OCI-LY1 (cell line): ENCODE results near the gene BICD2.

Source experiments
- H2AFZ ChIP-seq: fragments of 200-600 bp; sonication (generic), shearing (Covaris generic); 2 replicates; pipeline ENCODE4 v1.6.0; 2014; ENCODE audit warnings: antibody characterized with exemption, mild to moderate bottlenecking, low read length
- H3F3A ChIP-seq: fragments of 200-600 bp; sonication (generic), shearing (Covaris generic); 2 replicates; pipeline ENCODE4 v1.6.0; 2014; ENCODE audit warnings: mild to moderate bottlenecking, antibody characterized with exemption, low read length, moderate library complexity; ENCODE audit not compliant: insufficient read depth
- H3K27ac ChIP-seq: fragments of 200-600 bp; sonication (generic); 2 replicates; pipeline ENCODE4 v1.5.1; 2014; ENCODE audit warnings: low read length, mixed run types, mild to moderate bottlenecking, low read depth; ENCODE audit not compliant: poor library complexity, severe bottlenecking
- H3K27me3 ChIP-seq: fragments of 200-600 bp; sonication (generic); 2 replicates; pipeline ENCODE4 v1.6.0; 2014; ENCODE audit warnings: antibody characterized with exemption, mild to moderate bottlenecking, low read length, moderate library complexity; ENCODE audit not compliant: insufficient read depth
- H3K36me3 ChIP-seq: fragments of 200-600 bp; sonication (generic); 2 replicates; pipeline ENCODE4 v1.6.1; 2014; ENCODE audit warnings: mild to moderate bottlenecking, antibody characterized with exemption, low read length, moderate library complexity, mixed read lengths; ENCODE audit not compliant: insufficient read depth
- H3K4me1 ChIP-seq: fragments of 200-600 bp; sonication (generic); 2 replicates; pipeline ENCODE4 v1.5.1; 2014; ENCODE audit warnings: mild to moderate bottlenecking, low read length, moderate library complexity; ENCODE audit not compliant: insufficient read depth, severe bottlenecking
- H3K4me2 ChIP-seq: fragments of 200-600 bp; sonication (generic), shearing (Covaris generic); 2 replicates; pipeline ENCODE4 v1.6.1; 2014; ENCODE audit warnings: low read length
- H3K4me3 ChIP-seq: fragments of 200-600 bp; sonication (generic); 2 replicates; pipeline ENCODE4 v1.5.1; 2014; ENCODE audit warnings: low read length, low read depth, mild to moderate bottlenecking, mixed read lengths; ENCODE audit not compliant: poor library complexity, severe bottlenecking
- H3K79me2 ChIP-seq: fragments of 200-600 bp; shearing (Covaris generic); 2 replicates; pipeline ENCODE4 v1.6.1; 2016; ENCODE audit warnings: mixed run types, low read length, mixed read lengths; ENCODE audit not compliant: insufficient read depth
- H3K9ac ChIP-seq: fragments of 200-600 bp; sonication (generic), shearing (Covaris generic); 2 replicates; pipeline ENCODE4 v1.6.1; 2014; ENCODE audit warnings: mild to moderate bottlenecking, low read length, mixed read lengths
- H3K9me2 ChIP-seq: fragments of 200-600 bp; sonication (generic), shearing (Covaris generic); 2 replicates; pipeline ENCODE4 v1.6.1; 2014; ENCODE audit warnings: low read depth, mild to moderate bottlenecking, low read length, mixed read lengths
- H3K9me3 ChIP-seq: fragments of 200-600 bp; shearing (Covaris generic); 2 replicates; pipeline ENCODE4 v1.6.1; 2014; ENCODE audit warnings: low read length, mixed read lengths
- H4K20me1 ChIP-seq: fragments of 200-600 bp; sonication (generic), shearing (Covaris generic); 2 replicates; pipeline ENCODE4 v1.6.0; 2016; ENCODE audit warnings: mild to moderate bottlenecking, low read length; ENCODE audit not compliant: insufficient read depth
- CTCF ChIP-seq: fragments of 200-600 bp; sonication (generic), shearing (Covaris generic); IDR thresholded peaks from 2 replicates; pipeline ENCODE4 v1.5.1; 2017; ENCODE audit warnings: mild to moderate bottlenecking, antibody characterized with exemption, low read length, moderate library complexity, mixed read lengths
- EZH2 ChIP-seq: fragments of 200-600 bp; sonication (generic), shearing (Covaris generic); IDR thresholded peaks from 2 replicates; pipeline ENCODE4 v1.8.0; 2017; ENCODE audit warnings: borderline replicate concordance, mixed run types, mild to moderate bottlenecking, antibody characterized with exemption, low read length, moderate library complexity, mixed read lengths

Gene BICD2

GRCh38 chr9:92668746-92669526 lies 95.7 kb downstream of the BICD2 start:
- Histone ChIP-seq H3K79me2 (peaks cover 38% of the 10 kb centered on the region), H3K9me2 (no peaks in the 10 kb centered on the region), H4K20me1 (no peaks in the 10 kb centered on the region), H3K36me3 (peaks cover 18% of the 10 kb centered on the region; the same call in 1 of the 2 replicates), H3K4me3 (peak overlapping the region; percentile 93), H2AFZ (no peak overlapping the region), H3K9me3 (no peaks in the 10 kb centered on the region), H3K4me2 (peak overlapping the region; percentile 97), H3K27me3 (no peaks in the 10 kb centered on the region), H3K9ac (peak overlapping the region; percentile 85), H3F3A (no peaks in the 10 kb centered on the region), H3K27ac (peak overlapping the region; percentile 24), H3K4me1 (peaks cover 57% of the 10 kb centered on the region)
- TF ChIP-seq CTCF (no peak), EZH2 (no peak)

- Histone ChIP-seq H3K9me3 (no peaks in the 10 kb centered on the region), H3K79me2 (peaks cover 54% of the 10 kb centered on the region), H3K4me1 (peaks cover 61% of the 10 kb centered on the region), H4K20me1 (no peaks in the 10 kb centered on the region), H3F3A (no peaks in the 10 kb centered on the region), H3K9me2 (no peaks in the 10 kb centered on the region), H3K36me3 (peaks cover 18% of the 10 kb centered on the region; the same call in 1 of the 2 replicates), H3K4me2 (peak overlapping the region; percentile 29; the same call in 1 of the 2 replicates), H3K9ac (peak overlapping the region; percentile 13; the same call in 1 of the 2 replicates), H3K27ac (no peak overlapping the region), H3K4me3 (no peak overlapping the region), H2AFZ (no peak overlapping the region), H3K27me3 (no peaks in the 10 kb centered on the region)
- no peak for TF ChIP-seq CTCF
- no peak for TF ChIP-seq EZH2
Measured at GRCh38 chr9:92666912-92667532, 97.6 kb downstream of the BICD2 start.

GRCh38 chr9:92666236-92666635 lies 98.4 kb downstream of the BICD2 start:
- no peak for TF ChIP-seq CTCF
- TF ChIP-seq EZH2: no peak
- Histone ChIP-seq H3K79me2 (peaks cover 62% of the 10 kb centered on the region), H3K9me2 (no peaks in the 10 kb centered on the region), H3K4me1 (peaks cover 64% of the 10 kb centered on the region), H3K4me3 (peak overlapping the region; percentile 2), H3K9ac (peak overlapping the region; percentile 15; the same call in 1 of the 2 replicates), H3K9me3 (no peaks in the 10 kb centered on the region), H3K27me3 (no peaks in the 10 kb centered on the region), H2AFZ (no peak overlapping the region), H3F3A (no peaks in the 10 kb centered on the region), H3K27ac (no peak overlapping the region), H4K20me1 (no peaks in the 10 kb centered on the region), H3K4me2 (peak overlapping the region; percentile 29; the same call in 1 of the 2 replicates), H3K36me3 (peaks cover 18% of the 10 kb centered on the region; the same call in 1 of the 2 replicates)
